ENCODE results near the gene OR1J1. TPM values are rescaled to one million over a fixed set of nuclear protein-coding genes. Genes with fewer than 3 reads are reported as not detected.
A peak's percentile ranks its signal among the peaks of the same experiment; 100 is the strongest.

OR1J1 gene
- total RNA-seq, 2 experiments from 2014 or later: not detected

- intact Hi-C loops (cut with DNase I, micrococcal nuclease): no loop called here
These were observed 3.2 kb downstream of the OR1J1 start for GRCh38 chr9:122474561-122474960.

DNA sequence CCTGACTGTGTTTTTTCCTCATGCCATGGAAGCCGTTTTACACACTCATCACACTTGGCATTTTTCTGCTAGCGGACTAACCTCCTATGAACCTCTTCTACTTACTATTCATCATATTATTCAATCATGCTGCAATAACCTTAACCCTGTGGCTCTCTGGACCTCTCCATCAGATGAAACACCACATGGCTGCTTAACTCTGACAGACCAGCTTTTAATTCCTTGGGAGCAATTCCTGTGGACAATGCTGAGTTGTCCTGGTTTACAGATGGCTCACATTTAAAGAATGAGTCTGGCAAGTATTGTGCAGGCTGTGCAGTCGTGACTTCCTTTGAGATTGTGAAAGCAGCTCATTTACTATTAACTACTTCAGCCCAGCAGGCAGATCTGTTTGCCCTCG, 9.0 kb downstream of the OR1J1 start:
- CTCF ChIA-PET: no interaction called here
- no peak for DNase-seq
- intact Hi-C loops (cut with DNase I, micrococcal nuclease): loop anchor here in 1 of 2 experiments (10.0 kb wide), 1 partner anchor 916 kb away; no protein-coding TSS in a partner anchor
- no peak overlapping the region for H3K4me3 Mint-ChIP-seq
- no peak overlapping the region for H3K27ac Mint-ChIP-seq
- H3K9me3 Mint-ChIP-seq (ENCODE audit: low read depth): no peaks in the 10 kb centered on the region
- H3K36me3 Mint-ChIP-seq (ENCODE audit: low read depth): no peaks in the 10 kb centered on the region
- H3K4me1 Mint-ChIP-seq: peaks cover 12% of the 10 kb centered on the region
- peaks cover 5% of the 10 kb centered on the region for H3K27me3 Mint-ChIP-seq
- no peak for ATAC-seq
- POLR2A ChIA-PET: no interaction called here

More at GRCh38 chr9:122474561-122474960, 3.2 kb downstream of the OR1J1 start:
- ATAC-seq (no peak), DNase-seq (no peak)
- Mint-ChIP-seq H3K4me1 (no peaks in the 10 kb centered on the region), H3K27me3 (peaks cover 16% of the 10 kb centered on the region), H3K9me3 (ENCODE audit: low read depth) (no peaks in the 10 kb centered on the region), H3K4me3 (no peak overlapping the region), H3K36me3 (ENCODE audit: low read depth) (no peaks in the 10 kb centered on the region), H3K27ac (no peak overlapping the region)
- ChIA-PET POLR2A (interaction anchor here (0.7 kb wide), 1 partner anchor 334 kb away, joined by 8 read pairs; no protein-coding TSS in a partner anchor), CTCF (interaction anchor here (0.7 to 1.3 kb wide), 5 partner anchors 9 to 375 kb away, joined by 3 read pairs; no protein-coding TSS in a partner anchor)

GRCh38 chr9:122466456-122466855, 11.3 kb downstream of the OR1J1 start:
- no peak overlapping the region for H3K27ac Mint-ChIP-seq
- H3K4me1 Mint-ChIP-seq: peaks cover 14% of the 10 kb centered on the region
- CTCF ChIA-PET: interaction anchor here (0.5 to 2.4 kb wide), 2 partner anchors 32 to 1010 kb away, joined by 3 to 8 read pairs; no protein-coding TSS in a partner anchor
- no peak overlapping the region for H3K4me3 Mint-ChIP-seq
- ATAC-seq (no peak), DNase-seq (no peak)
- peaks cover 19% of the 10 kb centered on the region for H3K27me3 Mint-ChIP-seq
- no peaks in the 10 kb centered on the region for H3K9me3 Mint-ChIP-seq (ENCODE audit: low read depth)
- POLR2A ChIA-PET: no interaction called here
- intact Hi-C loops (cut with DNase I, micrococcal nuclease): loop anchor here in 1 of 2 experiments (10.0 kb wide), 1 partner anchor 918 kb away; no protein-coding TSS in a partner anchor
- H3K36me3 Mint-ChIP-seq (ENCODE audit: low read depth): no peaks in the 10 kb centered on the region

DNA sequence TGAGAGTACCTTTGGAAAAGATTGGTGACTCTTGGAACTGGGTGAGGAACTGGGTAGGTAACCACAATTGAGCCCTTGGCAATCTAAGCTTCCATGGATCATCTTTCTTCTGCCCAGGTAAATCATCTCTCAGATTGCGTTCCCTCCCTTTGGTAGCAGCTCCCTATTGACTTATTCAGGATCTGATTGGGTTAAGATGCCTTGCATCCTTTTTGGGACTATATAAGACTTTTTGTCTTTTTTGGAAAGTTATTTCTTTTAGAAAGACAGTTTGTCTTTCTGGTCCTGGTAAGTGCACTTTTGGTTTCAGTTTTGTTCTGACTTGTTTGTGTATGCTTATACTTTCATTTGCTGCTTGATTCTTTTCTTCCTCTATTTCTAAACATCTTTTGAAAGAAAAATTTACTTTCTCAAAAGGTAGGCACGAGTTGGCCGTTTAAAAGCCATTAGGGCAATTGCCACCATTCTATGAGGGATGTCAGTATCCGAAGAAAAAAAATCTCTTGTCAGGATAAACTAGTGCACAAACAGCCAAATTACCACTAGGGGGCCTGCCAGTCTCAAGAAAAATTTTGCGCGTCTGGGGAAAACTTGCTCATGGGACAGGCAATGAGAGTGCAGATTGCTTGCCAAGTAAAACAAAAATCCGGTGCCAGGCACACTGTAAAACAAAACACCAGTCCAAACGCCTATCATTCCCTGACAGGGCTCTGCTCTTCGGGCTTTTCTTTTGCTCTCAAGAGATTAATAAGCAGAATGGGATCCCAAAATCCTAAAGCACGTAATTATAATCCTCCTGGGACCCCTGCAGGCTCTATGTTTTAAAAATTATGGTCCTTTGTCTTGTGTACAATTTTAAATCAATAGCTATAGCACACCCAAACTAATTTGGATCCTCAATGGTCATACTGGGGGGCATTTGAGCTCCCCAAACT, 12.8 kb downstream of the OR1J1 start:
- peaks cover 27% of the 10 kb centered on the region for H3K27me3 Mint-ChIP-seq
- intact Hi-C loops (cut with DNase I, micrococcal nuclease): loop anchor here (1.0 to 10.0 kb wide), 7 partner anchors 62 to 920 kb away; no protein-coding TSS in a partner anchor

GRCh38 chr9:122463828-122464632, 13.7 kb downstream of the OR1J1 start:
- Mint-ChIP-seq H3K4me1 (peaks cover 14% of the 10 kb centered on the region), H3K4me3 (peak overlapping the region; percentile 68), H3K27ac (peak overlapping the region; percentile 79), H3K9me3 (ENCODE audit: low read depth) (no peaks in the 10 kb centered on the region), H3K27me3 (peaks cover 24% of the 10 kb centered on the region), H3K36me3 (ENCODE audit: low read depth) (no peaks in the 10 kb centered on the region)
- intact Hi-C loops (cut with DNase I, micrococcal nuclease): loop anchor here (2.0 to 10.0 kb wide), 6 partner anchors 61 to 921 kb away; no protein-coding TSS in a partner anchor
- CTCF ChIA-PET: interaction anchor here (0.6 to 2.9 kb wide), 13 partner anchors 8 to 394 kb away, joined by 3 to 16 read pairs (median 3); partner anchors contain the start of gene MORN5
- POLR2A ChIA-PET: no interaction called here
- peak; percentile 76 for ATAC-seq
- peak; percentile 66 for DNase-seq

More for the DNA sequence above, 12.8 kb downstream of the OR1J1 start:
- Mint-ChIP-seq H3K9me3 (ENCODE audit: low read depth) (no peaks in the 10 kb centered on the region), H3K36me3 (ENCODE audit: low read depth) (no peaks in the 10 kb centered on the region), H3K27ac (peak overlapping the region; percentile 79), H3K4me1 (peaks cover 14% of the 10 kb centered on the region), H3K4me3 (peak overlapping the region; percentile 68)
- ATAC-seq (peak; percentile 84), DNase-seq (peak; percentile 81)
- CTCF ChIA-PET: interaction anchor here (0.6 to 2.9 kb wide), 16 partner anchors 9 to 932 kb away, joined by 3 to 16 read pairs (median 3); partner anchors contain the start of genes MORN5 and OR1J1
- POLR2A ChIA-PET: no interaction called here

- no peaks in the 10 kb centered on the region for H3K36me3 Mint-ChIP-seq (ENCODE audit: low read depth)
- DNase-seq: no peak
- no peaks in the 10 kb centered on the region for H3K4me1 Mint-ChIP-seq
- no peak overlapping the region for H3K27ac Mint-ChIP-seq
- no peak overlapping the region for H3K4me3 Mint-ChIP-seq
- CTCF ChIA-PET: no interaction called here
- ATAC-seq: no peak
- peaks cover 30% of the 10 kb centered on the region for H3K27me3 Mint-ChIP-seq
- intact Hi-C loops (cut with DNase I, micrococcal nuclease): no loop called here
- no peaks in the 10 kb centered on the region for H3K9me3 Mint-ChIP-seq (ENCODE audit: low read depth)
- POLR2A ChIA-PET: no interaction called here
These were observed 19.9 kb downstream of the OR1J1 start for GRCh38 chr9:122457787-122458186.

GRCh38 chr9:122456123-122456522, 21.6 kb downstream of the OR1J1 start:
- no peak for ATAC-seq
- DNase-seq: no peak
- Mint-ChIP-seq H3K27me3 (peaks cover 19% of the 10 kb centered on the region), H3K36me3 (ENCODE audit: low read depth) (no peaks in the 10 kb centered on the region), H3K27ac (no peak overlapping the region), H3K4me1 (no peaks in the 10 kb centered on the region), H3K4me3 (no peak overlapping the region), H3K9me3 (ENCODE audit: low read depth) (no peaks in the 10 kb centered on the region)
- CTCF ChIA-PET: interaction anchor here (0.5 to 1.2 kb wide), 6 partner anchors 8 to 372 kb away, joined by 3 to 4 read pairs (median 3); partner anchors contain the start of gene PDCL
- POLR2A ChIA-PET: no interaction called here
- intact Hi-C loops (cut with DNase I, micrococcal nuclease): no loop called here

GRCh38 chr9:122453677-122454135, 24.0 kb downstream of the OR1J1 start:
- intact Hi-C loops (cut with DNase I, micrococcal nuclease): loop anchor here (1.0 to 5.0 kb wide), 4 partner anchors 75 to 355 kb away; no protein-coding TSS in a partner anchor
- CTCF ChIA-PET: interaction anchor here (1.5 kb wide), 1 partner anchor 10 kb away, joined by 6 read pairs; no protein-coding TSS in a partner anchor

GRCh38 chr9:122446819-122447484, 30.8 kb downstream of the OR1J1 start:
- no peak for DNase-seq
- Mint-ChIP-seq H3K4me1 (no peaks in the 10 kb centered on the region), H3K27me3 (peaks cover 29% of the 10 kb centered on the region), H3K36me3 (ENCODE audit: low read depth) (no peaks in the 10 kb centered on the region), H3K27ac (no peak overlapping the region), H3K4me3 (no peak overlapping the region), H3K9me3 (ENCODE audit: low read depth) (no peaks in the 10 kb centered on the region)
- no peak for ATAC-seq
- intact Hi-C loops (cut with DNase I, micrococcal nuclease): no loop called here
- POLR2A ChIA-PET: no interaction called here
- CTCF ChIA-PET: interaction anchor here (1.2 kb wide), 1 partner anchor 8 kb away, joined by 3 read pairs; no protein-coding TSS in a partner anchor

More at GRCh38 chr9:122453677-122454135, 24.0 kb downstream of the OR1J1 start:
- H3K36me3 Mint-ChIP-seq (ENCODE audit: low read depth): no peaks in the 10 kb centered on the region
- peaks cover 11% of the 10 kb centered on the region for H3K27me3 Mint-ChIP-seq
- ATAC-seq (no peak), DNase-seq (no peak)
- no peak overlapping the region for H3K27ac Mint-ChIP-seq
- H3K4me3 Mint-ChIP-seq: no peak overlapping the region
- POLR2A ChIA-PET: no interaction called here
- H3K4me1 Mint-ChIP-seq: no peaks in the 10 kb centered on the region
- H3K9me3 Mint-ChIP-seq (ENCODE audit: low read depth): no peaks in the 10 kb centered on the region

DNA sequence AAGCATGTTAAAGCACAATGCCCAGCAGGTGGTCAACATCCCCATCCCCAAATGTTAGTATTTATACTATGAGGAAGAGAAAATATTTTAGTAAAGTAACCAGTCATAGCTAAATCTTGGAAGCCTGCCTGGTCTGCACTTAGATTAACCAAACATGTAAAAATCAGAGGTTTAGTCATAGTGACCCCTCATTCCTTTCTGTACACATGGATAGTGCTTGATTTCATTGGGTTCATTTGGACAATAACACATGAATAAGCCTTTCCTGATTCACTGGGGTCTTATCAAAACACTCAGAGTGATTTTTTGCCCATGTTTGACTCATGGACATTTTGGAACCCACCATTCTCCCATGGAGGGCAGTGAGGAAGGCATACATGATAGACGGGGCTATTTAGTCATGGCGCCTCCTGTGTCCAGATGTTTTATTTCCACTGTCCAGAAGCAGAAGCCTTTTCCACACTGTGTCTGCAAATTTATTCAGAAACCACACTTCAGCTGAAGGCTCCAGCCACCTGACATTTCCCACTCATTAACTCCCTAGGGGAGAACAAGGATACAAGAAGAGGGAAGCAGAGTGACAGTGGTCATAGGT, 32.5 kb downstream of the OR1J1 start:
- CTCF ChIA-PET: interaction anchor here (0.6 kb wide), 1 partner anchor 1755 kb away, joined by 3 read pairs; no protein-coding TSS in a partner anchor
- ATAC-seq (no peak), DNase-seq (no peak)
- H3K27ac Mint-ChIP-seq: no peak overlapping the region
- no peaks in the 10 kb centered on the region for H3K9me3 Mint-ChIP-seq (ENCODE audit: low read depth)
- H3K27me3 Mint-ChIP-seq: peaks cover 34% of the 10 kb centered on the region
- H3K36me3 Mint-ChIP-seq (ENCODE audit: low read depth): no peaks in the 10 kb centered on the region
- no peaks in the 10 kb centered on the region for H3K4me1 Mint-ChIP-seq
- intact Hi-C loops (cut with DNase I, micrococcal nuclease): no loop called here
- POLR2A ChIA-PET: no interaction called here
- no peak overlapping the region for H3K4me3 Mint-ChIP-seq
